Stimulated activated CD4-positive, alpha-beta T cell treated with anti-CD3 and anti-CD28 coated beads, Interleukin-4, amount 100 ng/mL, for 4 hours (primary cell): Measurements from ENCODE around the gene AFF1.
"Not testable (repeated sequence)": the region's sequence is repeated elsewhere in the genome, so short reads cannot be mapped to it uniquely, and the experiment has no call there.

Experiments used
- DNase-seq, 2 experiments: peaks; one replicate each; pipeline ENCODE4 v3.0.0-alpha.2; 2020

Gene AFF1

DNA sequence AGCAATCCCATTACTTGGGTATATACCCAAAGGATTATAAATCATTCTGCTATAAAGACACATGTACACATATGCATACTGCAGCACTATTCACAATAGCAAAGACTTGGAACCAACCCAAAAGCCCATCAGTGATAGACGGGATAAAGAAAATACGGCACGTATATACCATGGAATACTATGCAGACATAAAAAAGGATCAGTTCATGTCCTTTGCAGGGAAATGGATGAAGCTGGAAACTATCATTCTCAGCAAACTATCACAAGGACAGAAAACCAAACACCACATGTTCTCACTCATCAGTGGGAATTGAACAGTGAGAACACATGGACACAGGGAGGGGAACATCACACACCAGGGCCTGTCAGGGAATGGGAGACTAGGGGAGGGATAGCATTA lies 54.8 kb downstream of the AFF1 start:
- not testable (repeated sequence) for DNase-seq

DNA sequence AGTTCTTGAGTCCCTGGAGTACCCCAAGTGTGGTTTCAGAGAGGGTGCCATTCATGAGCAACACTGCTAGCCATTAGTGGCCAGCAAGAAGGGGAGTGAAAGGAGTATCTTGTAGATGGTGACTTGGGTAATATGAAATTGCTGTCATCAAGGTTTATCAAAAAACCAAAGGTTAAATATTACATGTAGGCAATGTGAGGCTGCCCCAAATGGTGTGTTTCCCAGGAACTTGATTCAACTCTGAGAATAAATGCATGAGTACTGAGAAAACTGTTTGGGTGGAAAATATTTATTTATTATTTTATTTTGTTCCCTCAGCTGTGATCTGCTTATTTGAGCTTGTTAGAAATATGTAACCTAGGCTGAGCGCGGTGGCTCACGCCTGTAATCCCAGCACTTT lies 55.7 kb downstream of the AFF1 start:
- no peak for DNase-seq

DNA sequence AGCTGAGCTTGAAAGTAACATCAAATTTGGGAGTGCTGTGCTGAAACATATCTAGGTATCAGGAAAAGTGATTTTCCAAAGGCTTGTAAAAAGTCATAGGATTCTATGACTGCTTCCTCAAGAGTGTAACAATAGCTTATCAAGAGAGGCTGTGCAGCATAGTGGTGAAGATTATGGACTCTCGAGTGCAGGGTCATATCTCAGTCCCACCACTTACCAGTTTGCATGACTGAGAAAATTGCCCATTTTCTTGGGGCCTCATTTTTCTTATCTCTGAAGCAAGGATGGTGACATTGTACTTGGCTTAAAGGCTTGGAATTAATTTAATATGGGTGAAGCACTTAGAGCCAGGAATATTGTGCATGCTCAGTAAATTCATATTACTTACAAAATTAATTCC lies 57.2 kb downstream of the AFF1 start:
- DNase-seq, result no peak

DNA sequence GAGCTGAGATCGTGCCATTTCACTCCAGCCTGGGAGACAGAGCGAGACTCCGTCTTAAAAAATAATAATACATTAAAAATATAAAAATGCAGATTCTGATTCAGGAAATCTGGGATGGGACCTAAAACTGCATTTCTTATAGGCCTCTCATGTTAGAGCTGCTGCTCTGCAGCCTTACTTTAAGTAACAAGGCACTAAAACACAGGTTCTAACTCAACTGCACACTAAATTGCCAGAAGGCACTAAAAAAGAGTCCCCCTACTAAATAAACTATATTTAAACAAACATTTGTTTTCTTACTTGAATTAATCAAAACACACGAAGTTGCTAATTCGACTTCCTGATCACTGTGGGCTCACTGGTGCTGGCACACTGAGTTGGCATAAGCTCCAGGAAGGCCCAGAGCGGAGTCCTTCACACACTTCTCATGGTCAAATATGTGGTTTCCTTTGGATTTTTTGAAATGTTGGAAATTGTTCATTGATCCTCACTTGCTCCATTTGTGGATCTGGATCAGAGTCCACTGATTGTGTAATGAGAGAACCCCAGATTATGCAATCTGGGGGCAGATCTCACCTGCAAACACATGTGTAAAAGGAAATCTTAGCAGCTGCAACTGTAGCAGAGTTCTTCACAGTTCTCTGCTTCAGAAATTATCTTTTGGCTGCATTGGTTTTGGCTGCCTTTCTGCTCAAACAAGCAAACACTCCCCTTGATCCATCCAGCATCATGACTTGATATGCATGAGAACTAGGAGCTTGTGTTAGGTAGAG lies 59.3 kb downstream of the AFF1 start:
- DNase-seq, result no peak

DNA sequence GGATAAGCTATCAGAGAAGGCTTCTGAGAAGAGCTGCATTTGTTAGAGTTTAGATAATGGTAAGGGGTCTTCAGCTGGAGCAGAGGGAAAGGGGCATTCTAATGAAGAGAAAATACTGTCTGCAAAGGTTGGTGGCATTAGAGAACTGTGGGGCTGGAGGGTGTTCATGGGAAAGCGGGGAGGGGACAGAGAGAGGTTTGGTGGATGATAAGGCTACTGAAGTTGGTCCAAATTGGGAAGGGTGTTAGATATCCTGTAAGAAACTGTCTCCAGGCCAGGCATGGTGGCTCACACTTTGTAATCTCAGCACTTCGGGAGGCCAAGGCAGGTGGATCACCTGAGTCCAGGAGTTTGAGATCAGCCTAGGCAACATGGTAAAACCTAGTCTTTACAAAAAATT lies 59.9 kb downstream of the AFF1 start:
- DNase-seq, result no peak

DNA sequence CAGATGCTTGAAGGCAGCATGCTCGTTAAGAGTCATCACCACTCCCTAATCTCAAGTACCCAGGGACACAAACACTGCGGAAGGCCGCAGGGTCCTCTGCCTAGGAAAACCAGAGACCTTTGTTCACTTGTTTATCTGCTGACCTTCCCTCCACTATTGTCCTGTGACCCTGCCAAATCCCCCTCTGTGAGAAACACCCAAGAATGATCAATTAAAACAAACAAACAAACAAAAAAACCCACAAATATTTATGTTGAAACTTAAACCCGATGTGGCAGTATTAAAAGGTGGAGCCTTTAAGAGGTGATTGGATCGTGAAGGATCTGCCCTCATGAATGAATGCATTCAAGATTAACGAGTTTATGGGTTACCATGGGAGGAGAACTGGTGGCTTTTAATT lies 61.7 kb downstream of the AFF1 start:
- not testable (repeated sequence) for DNase-seq

DNA sequence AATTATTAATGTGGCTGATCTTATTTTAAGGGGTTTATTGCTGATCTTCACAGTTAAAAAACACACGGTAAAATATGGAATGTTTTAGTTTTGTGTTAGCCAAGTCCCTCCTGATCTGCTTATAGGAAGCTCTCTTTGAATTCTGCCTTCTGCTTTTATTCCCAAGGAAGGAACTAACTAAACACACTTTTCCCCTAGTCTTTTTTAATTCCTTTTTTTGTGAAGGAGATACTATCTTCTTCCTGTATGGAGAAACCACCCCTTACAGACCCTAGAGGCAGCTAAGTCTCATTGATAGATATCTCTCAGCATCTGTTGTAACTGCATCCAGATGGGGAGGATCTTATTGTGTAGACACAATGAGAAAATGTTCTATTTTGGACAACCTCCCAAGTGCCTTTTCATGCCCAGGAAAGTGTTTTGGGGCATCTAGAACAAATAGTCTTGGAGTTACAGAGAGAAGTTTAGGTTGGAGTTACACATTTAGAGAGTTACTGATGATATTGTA lies 64.4 kb downstream of the AFF1 start:
- no peak for DNase-seq

DNA sequence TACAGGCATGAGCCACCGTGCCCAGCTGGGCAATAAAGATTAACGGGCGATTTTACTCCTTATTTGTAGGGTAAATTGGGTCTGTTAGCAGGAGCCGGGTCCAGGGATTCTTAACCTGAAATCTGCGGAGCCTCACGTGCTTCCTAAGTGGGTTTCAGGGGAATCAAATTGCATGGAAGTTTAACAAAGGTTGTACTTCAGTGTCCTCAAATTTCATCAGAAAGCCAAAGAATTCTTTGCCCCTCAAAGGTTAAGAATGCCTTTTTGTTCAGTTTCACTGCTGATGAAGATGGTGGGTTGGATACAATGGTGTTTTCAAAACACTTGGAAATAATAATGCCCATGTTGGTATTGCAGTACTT lies 67.9 kb downstream of the AFF1 start:
- DNase-seq, result no peak

DNA sequence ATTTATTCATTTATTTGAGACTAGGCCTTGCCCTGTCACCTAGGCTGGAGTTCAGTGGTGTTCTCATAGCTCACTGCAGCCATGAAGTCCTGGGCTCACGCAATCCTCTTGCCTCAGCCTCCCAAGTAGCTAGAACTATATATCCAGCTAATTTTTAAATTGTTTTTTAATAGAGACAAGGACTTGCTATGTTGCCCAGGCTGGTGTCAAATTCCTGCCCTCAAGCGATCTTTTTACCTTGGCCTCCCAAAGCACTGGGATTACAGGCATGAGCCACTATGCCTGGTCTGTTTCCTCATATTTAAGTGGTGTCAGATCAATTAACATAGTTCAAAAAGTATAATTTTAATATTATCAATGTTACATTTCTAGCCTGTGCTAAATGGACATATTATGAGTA lies 68.5 kb downstream of the AFF1 start:
- DNase-seq, result no peak

DNA sequence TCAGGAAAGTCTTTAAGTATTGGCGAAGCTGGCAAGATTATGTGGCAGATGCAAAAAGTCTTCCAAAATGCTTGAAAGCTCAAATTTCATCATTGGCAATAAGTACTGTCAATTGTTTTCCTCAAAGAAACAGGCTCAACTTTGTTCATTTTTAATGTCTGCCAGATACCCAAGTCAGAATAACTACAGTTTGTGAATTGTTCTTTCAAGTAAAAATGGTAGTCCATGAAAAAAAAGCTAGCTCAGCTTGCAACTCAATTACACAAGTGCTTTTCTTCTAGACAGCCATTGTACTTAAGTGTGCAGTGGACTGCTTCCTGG lies 70.5 kb downstream of the AFF1 start:
- no peak for DNase-seq

DNA sequence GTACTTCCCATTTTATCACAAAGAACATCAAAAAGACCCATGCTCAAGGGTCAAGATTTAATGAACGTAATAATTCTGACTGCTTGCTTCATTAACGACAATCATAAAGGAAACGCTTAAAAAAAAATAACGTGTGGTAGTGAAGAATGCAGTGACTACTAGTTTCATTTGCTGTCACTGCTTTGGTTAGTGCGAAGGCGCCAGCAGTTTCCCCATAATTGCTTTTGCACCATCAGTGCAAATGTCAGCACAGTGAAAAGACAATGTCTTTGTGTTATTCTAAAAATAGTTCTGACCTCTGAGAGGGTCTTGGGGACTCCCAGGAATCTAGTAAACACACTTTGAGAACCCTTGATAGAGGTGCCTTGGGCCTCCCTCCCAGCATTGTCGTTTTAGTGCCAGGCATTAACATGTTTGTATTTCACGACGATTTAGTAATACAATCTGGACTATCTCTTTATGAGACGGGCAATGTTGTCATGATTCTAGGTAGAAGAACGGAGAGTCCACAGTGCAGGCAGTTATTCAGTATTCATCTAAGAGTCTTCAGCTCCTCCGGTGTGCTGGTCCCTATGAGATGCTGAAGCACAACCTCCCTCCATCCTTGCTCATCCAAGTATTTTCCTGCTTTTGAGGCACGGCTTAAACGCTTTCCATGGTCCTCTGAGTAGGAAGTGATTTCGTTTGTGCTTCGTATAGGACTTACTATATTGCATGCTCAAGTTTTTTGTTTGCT lies 71.0 kb downstream of the AFF1 start:
- DNase-seq, result peak; percentile 15 to 18

DNA sequence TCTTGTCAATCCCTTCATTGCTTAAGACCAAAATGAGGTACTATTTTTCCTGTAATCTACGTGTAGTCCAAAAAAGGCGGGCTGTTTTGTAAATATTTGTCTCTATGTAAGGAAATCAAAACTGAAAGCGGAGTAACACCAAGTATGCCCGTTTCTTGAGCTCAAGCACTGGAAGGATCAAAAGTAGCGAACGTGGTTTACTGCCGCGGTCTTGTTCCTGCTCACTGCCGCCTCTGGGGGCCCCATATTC lies 71.5 kb downstream of the AFF1 start:
- DNase-seq, result no peak

DNA sequence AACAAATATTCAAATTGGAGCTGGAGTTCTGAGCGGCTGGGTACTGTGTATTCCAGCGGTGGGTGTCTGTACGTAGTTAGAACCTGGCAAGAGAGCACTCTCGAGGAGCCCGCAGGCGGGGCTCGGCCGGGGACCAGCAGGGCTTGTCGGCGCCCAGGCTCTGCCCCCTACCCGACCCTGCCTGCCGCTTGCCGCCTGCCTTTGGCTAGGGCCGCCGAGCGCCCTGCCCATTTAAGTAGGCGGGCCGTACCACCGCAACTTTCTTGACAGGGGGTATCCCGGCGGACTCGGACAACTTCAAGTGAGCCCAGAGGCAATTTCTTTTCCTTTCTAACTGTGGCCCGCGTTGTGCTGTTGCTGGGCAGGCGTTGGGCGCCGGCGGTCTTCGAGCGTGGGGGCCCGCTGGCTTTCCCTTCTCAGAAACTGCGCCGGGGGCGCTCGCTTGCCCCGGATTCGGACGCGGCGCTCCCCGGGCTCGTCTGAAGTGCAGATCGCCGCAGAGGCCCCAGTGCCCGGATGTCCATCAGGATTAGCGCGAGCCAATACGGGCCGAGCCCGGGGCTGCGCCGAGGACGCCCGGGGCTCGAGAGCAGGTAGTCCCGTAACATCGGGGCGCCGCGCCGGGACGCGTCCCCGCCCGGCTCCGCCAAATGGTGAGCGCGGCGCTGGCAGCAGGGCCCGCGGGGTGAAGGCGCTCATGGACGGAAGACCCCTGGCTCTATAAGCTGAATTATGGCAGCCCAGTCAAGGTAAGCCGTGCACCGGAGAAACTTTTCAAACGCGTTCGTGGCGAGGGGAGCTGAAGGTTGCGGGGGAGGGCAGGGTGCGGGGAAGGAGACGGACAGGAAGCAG lies 72.1 kb downstream of the AFF1 start:
- peak; percentile 75 to 83 for DNase-seq

DNA sequence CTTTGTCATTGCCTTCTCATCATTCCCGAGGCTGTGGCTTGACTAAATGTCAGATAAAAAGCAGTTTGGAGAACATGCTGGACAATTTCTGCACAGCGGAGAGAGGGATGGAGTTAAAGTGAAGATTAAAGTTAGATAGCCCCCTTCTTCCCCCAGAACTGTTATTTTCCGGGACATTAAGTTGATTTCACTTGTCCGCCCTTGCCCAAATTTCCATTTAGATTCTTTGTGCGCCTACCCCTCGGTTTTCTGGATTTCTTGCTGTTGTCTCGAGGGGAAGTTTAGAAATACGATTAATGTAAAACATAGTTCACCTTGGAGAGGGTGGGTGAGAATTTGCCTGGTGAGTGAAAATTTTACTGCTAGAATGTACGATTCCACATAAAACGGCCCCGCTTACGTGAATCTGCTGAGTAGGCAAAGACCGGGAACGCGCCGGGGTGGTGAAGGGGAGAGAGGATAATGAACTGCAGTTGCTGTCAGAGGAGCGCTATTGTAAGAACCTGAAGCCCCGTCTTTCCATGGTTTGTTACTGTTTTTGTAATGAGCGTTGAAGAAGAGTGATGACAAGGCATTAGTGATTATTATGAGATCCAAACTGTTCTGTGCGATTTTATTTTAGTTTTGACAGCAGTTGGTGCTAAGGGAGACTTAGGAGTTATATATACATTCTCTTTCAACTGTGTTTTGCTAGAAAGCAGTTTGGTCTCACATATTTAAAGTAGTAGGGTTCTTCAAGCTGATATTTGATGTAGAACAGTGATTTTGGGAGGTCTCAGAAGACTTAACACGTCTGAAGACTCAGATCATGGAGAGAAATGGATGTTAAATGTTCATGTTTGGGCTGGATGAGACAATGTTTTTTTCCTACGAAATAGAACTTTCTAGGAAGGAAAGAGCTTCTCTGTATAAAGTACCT lies 73.0 kb downstream of the AFF1 start:
- DNase-seq, result peak in 1 of 2 experiments; percentile 24

DNA sequence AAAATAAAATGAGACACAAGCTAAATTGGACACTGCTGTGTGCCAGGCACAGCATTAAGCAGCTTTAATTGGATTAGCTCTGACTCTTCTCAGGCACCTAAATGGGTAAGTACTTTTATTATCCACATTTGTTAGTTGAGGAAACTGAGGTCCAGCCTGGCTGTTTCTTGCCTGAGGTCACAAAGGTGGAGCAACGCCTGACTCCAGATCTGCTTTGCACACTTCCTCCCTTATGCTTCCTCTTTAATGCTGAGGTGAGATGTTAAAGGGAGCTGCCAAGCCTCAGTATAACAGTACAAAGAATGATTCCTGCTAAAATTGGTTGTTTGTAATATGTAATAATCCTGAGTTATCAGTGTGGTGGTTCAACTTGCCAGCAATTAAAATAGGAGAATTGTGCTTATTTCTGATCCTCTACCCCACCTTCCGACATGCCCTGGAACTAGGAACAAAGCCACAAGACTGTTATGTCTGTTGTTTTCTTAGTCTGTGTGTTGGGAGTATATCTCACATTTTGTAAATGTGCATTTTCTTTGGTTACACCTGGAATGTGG lies 74.4 kb downstream of the AFF1 start:
- no peak for DNase-seq

DNA sequence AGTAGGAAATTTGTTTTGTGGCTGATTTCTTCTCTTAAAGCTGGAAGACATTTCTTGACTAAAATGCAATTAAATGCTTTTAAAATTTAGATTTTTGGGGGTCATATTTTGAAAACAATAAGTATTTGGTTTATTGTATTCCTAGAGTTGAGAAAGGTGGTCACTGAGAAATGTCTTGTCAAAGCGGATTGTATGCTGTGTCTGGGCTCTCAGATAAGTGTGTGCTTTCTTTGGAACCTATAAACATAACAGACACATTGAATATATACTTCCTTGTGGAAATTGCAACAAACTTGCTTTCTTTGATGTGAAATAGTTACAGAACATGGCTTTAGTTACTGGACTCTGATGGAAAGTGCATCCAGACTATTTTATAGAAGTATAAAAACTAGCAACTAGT lies 75.4 kb downstream of the AFF1 start:
- DNase-seq, result no peak

DNA sequence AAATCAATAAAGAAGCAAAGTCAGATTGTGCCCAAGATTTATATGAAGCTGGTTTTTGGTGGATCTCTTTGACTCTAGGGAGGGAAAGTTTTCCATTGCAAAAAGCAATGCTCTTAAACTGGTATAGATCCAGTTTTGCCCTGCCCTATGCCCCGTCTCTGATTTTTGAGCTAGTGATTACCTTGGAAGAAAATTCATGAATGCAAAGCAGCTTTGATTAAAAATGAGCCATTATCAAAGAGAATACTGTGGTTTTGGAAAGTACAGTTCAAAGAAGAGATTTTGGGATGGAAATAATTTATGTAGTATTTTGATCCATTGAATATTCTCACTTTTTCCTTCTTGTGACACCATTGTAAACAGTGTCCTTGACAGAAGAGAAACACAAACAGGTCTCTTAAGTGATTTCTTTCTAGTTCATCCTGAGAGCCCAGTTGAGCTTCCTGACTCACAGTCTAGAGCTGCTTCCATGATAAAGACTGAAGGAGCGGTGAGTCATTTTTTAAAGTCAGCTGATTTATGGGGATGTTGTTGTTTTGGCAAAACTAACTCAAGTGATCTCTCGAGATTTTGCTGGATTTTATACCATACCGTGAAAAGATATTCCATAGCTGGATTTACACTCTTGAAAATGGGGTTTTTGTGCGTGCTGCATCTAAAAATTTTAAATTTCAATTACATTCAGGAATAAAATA lies 76.7 kb downstream of the AFF1 start:
- no peak for DNase-seq

DNA sequence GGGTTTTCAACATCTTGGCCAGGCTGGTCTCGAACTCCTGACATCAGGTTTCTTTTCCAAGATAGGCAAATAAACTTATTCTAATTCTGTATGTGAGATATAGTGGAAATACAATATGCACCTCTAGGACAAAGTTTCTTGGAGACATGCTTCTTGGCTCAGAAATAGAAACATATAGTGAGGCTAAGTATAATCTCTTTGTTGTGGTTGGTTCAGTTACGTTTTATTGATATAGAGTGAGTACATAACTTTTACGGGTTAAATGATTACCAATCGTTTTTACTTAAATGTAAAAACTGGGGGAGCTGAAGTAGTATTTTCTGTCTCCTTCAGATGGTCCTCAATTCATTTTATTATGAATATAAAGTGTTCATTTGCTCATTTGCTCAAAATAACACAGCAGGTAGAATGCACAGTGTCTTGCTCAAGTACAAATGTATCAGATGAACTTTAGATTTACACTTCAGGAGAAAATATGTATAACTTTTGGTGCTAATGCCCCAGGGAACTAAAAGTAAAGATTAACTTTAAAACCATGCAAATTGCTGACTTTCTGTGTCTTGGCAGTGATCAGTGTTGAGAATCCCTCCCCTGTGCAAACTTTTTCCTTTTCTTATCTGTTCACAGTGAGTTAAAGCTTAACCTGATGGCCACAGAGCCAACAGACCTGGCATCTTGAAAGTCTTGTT lies 77.6 kb downstream of the AFF1 start:
- no peak for DNase-seq

DNA sequence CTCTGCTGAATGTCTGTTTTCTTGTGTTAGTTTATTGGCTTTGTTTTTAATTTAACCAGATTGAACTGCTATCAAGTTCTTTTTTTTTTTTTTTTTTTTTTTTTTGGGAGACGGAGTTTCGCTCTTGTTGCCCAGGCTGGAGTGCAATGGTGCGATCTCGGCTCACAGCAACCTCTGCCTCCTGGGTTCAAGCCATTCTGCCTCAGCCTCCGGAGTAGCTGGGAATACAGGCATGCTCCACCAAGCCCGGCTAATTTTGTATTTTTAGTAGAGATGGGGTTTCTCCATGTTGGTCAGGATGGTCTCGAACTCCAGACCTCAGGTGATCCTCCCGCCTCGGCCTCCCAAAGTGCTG lies 78.1 kb downstream of the AFF1 start:
- not testable (repeated sequence) for DNase-seq

DNA sequence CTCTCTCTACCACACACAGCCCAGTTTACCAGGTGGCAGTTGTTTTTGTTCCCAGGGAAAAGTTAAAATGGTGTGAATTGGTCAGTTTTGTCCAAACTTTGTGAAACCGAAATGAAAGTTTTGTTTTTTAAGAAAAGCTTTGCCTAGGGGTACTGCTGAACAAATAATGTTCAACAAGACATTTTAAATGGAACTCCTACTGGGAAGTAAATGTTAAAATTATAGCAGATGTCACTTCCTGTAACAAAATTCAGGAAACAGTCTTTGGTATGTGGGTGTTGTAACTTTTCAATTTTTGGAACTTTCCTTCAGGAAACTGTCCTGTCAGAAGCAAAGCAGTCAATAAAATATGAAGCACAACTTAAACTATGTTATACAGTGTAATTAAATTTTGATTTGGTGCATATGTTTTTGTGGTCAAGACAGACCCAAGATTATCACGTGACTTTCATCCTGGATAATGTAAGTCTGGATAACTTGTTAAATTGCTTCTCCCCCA lies 79.5 kb downstream of the AFF1 start:
- no peak for DNase-seq

DNA sequence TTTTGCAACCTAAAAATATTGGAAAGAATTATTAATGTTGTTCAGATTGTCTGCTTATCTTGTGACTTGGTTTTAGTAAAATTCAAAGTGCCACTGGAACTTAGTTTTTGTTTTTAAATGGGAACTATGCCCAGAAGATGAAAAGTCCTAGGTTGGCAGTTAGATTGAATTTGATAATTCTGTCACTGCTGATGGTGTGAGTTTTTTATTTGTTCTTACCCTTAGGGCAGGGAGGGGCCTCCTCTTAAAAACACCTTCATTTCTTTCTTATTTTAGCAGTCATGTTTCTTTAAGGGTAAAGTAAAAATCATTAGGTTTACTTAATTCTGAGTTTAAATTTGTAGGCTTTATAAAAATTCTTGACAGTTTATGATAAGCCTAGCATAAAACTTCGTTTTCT lies 80.6 kb downstream of the AFF1 start:
- DNase-seq, result no peak
